ENCODE data around the gene NARF.

- TF ChIP-seq POLR2AphosphoS5 (IDR thresholded peaks at IDR 0.05; ENCODE audit: low read depth, low read length) (peak; percentile 89), TAF1 (IDR thresholded peaks at IDR 0.05; ENCODE audit: low read depth, low read length) (peak; percentile 56), PAX5 (IDR thresholded peaks at IDR 0.05; ENCODE audit: insufficient read depth, low read length, severe bottlenecking) (no peak), POLR2A (IDR thresholded peaks at IDR 0.05; ENCODE audit: low read depth, low read length) (peak; percentile 57; the same call in 1 of the 2 replicates), SPI1 (IDR thresholded peaks at IDR 0.05; ENCODE audit: low read depth, low read length) (peak; percentile 31), POU2F2 (IDR thresholded peaks at IDR 0.05; ENCODE audit: low read depth, low read length) (no peak)
Observed at GRCh38 chr17:82450357-82451106, 8.0 kb upstream of the NARF start, which contains the start of gene CYBC1.

Data from GM12891 (cell line).